ENCODE data around the gene CAST. TPM values are rescaled to one million over a fixed set of nuclear protein-coding genes. Genes with fewer than 3 reads are reported as not detected.

The CAST gene
- polyA plus RNA-seq, 2 of the 4 experiments (the other 2 are of a cell fraction), result 163 to 257 TPM

DNA sequence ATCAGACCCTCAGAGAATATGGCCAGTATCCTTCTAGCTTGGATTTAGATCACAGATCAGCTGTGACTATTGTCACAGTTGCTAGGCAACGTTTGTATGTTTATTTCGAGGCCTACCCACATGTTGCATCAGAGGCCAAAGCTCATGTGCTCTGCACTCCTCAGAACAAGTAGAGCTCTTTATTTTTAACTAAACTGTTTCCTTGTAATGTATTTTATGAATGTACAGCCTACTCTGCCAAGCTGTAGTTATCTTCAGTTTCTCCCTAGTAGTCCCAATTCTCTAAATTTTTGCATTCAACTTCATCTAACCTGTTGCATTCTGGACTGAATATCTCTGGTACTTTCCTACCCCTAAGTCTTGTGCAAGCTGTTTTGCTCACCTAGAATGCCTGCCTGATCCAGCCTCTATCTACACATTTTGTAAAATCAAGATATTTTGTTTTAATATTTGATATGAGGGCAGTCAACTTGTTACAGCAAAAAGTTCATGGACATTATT lies 52.8 kb downstream of the CAST start:
- Histone ChIP-seq H3K4me3 (no peak overlapping the region), H3K4me2 (peak overlapping the region; percentile 39), H3K4me1 (peaks cover 23% of the 10 kb centered on the region), H3K9me3 (no peaks in the 10 kb centered on the region), H3K27ac (peak overlapping the region; percentile 41 to 81)
- CTCF ChIA-PET, result interaction anchor here (0.7 to 1.5 kb wide), 5 partner anchors 15 to 370 kb away, joined by 3 to 6 read pairs (median 4); no protein-coding TSS in a partner anchor
- peak; percentile 38 to 85 for DNase-seq (ENCODE audit: low read depth in 1 of 2, low spot score in 1 of 2)
- FAIRE-seq, result no peak
- 4% methylated on average over 2 of the region's 2 CpGs for WGBS (ENCODE audit: missing lambda C conversion rate)
- POLR2A ChIA-PET, result interaction anchor here (1.5 kb wide), 1 partner anchor 53 kb away, joined by 7 read pairs; the partner anchor contains the start of gene CAST
- TF ChIP-seq MYC (IDR thresholded peaks at IDR 0.05; ENCODE audit: borderline replicate concordance, low read length) (0 out of 2 replicates have a peak, but pooled peaks have one; percentile 54), KDM5A (IDR thresholded peaks at IDR 0.05) (no peak), SMC3 (IDR thresholded peaks at IDR 0.05) (no peak), RFX5 (IDR thresholded peaks at IDR 0.05) (peak; percentile 29; the same call in 1 of the 2 replicates), CBX2 (IDR thresholded peaks at IDR 0.05; ENCODE audit: borderline replicate concordance, low read depth) (no peak), NFE2L2 (conservative IDR thresholded peaks at IDR 0.05; ENCODE audit: low read length) (no peak), HOXB13 (CRISPR knock-in tag; IDR thresholded peaks at IDR 0.05; ENCODE audit: low read depth) (no peak), CEBPB (IDR thresholded peaks at IDR 0.05) (peak in 1 of 2 experiments; percentile 55; a peak in 2 of 4 replicates)
- TF ChIP-seq, protein P1, sequence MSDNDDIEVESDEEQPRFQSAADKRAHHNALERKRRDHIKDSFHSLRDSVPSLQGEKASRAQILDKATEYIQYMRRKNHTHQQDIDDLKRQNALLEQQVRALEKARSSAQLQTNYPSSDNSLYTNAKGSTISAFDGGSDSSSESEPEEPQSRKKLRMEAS (IDR thresholded peaks at IDR 0.05), result 0 out of 2 replicates have a peak, but pooled peaks have one; percentile 35
- TF ChIP-seq, protein P2, sequence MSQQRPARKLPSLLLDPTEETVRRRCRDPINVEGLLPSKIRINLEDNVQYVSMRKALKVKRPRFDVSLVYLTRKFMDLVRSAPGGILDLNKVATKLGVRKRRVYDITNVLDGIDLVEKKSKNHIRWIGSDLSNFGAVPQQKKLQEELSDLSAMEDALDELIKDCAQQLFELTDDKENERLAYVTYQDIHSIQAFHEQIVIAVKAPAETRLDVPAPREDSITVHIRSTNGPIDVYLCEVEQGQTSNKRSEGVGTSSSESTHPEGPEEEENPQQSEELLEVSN (IDR thresholded peaks at IDR 0.05; ENCODE audit: borderline replicate concordance, low read depth), result no peak
- TF ChIP-seq, protein P3, sequence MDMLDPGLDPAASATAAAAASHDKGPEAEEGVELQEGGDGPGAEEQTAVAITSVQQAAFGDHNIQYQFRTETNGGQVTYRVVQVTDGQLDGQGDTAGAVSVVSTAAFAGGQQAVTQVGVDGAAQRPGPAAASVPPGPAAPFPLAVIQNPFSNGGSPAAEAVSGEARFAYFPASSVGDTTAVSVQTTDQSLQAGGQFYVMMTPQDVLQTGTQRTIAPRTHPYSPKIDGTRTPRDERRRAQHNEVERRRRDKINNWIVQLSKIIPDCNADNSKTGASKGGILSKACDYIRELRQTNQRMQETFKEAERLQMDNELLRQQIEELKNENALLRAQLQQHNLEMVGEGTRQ (IDR thresholded peaks at IDR 0.05), result no peak
- ATAC-seq, result peak; percentile 84 to 96

DNA sequence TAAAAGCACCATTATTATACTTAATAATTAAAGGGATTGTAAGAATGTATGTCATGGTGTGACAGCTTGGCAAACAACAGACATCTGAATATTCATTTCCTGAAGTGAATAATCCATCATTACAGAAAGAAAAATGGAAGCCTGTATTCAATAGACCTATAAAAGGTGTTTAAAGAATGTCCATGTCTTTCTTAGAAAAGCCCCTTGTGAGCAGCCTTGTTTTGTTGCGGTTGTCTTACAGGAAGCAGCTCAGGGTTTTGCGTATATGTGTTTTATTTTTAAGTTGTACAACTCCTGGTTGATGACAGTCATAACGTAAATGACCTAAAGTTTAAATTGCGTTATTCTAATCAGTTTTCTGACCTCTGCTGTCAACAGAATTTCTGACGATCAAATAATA lies 53.8 kb downstream of the CAST start:
- no peak for DNase-seq (ENCODE audit: low read depth in 1 of 2, low spot score in 1 of 2)
- Histone ChIP-seq H3K4me2 (no peak overlapping the region), H3K4me3 (no peak overlapping the region), H3K27ac (no peak overlapping the region; a peak in 2 of 6 replicates), H3K9me3 (no peaks in the 10 kb centered on the region), H3K4me1 (peaks cover 29% of the 10 kb centered on the region)
- no peak for FAIRE-seq
- TF ChIP-seq ZNF302 (CRISPR knock-in tag; IDR thresholded peaks at IDR 0.05) (no peak), ATOH8 (CRISPR knock-in tag; IDR thresholded peaks at IDR 0.05; ENCODE audit: low read depth) (no peak), CBX2 (IDR thresholded peaks at IDR 0.05; ENCODE audit: borderline replicate concordance, low read depth) (no peak)
- no peak for ATAC-seq
- 95% methylated on average over 5 of the region's 5 CpGs for WGBS (ENCODE audit: missing lambda C conversion rate)
- ChIA-PET CTCF (interaction anchor here (1.0 to 2.0 kb wide), 2 partner anchors 102 to 371 kb away, joined by 3 to 5 read pairs; no protein-coding TSS in a partner anchor), POLR2A (no interaction called here)

DNA sequence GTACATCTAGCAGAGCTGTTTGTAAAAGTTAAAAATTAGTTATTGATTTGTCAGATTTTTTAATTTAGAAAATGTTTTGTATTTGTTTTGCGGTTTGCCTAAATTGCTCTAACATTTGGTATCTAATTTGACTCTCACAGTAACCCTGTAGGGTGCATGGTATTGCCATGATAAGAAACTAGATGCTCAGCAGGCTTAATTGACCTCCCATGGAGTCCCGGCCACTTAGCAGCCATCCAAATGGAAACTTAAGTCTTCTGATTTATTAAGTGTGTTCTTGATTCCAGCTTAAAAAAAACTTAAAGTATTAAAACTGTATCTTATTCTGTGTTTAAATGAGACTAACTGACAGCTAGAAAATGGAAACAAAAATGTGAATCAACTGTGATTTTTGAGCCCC lies 54.5 kb downstream of the CAST start:
- ChIA-PET CTCF (interaction anchor here (0.9 to 2.0 kb wide), 4 partner anchors 14 to 372 kb away, joined by 3 to 5 read pairs (median 3); no protein-coding TSS in a partner anchor), POLR2A (no interaction called here)
- 42% methylated on average over 2 of the region's 2 CpGs for WGBS (ENCODE audit: missing lambda C conversion rate)
- no peak for FAIRE-seq
- Histone ChIP-seq H3K4me3 (no peak overlapping the region), H3K9me3 (no peaks in the 10 kb centered on the region), H3K4me1 (peaks cover 36% of the 10 kb centered on the region), H3K4me2 (no peak overlapping the region), H3K27ac (no peak overlapping the region)
- ATAC-seq, result no peak
- DNase-seq (ENCODE audit: low read depth in 1 of 2, low spot score in 1 of 2), result no peak
- no peak for TF ChIP-seq CBX8 (IDR thresholded peaks at IDR 0.05)
- TF ChIP-seq ATOH8 (CRISPR knock-in tag; IDR thresholded peaks at IDR 0.05; ENCODE audit: low read depth), result no peak
- no peak for TF ChIP-seq SMC3 (IDR thresholded peaks at IDR 0.05)
- no peak for TF ChIP-seq RFX5 (IDR thresholded peaks at IDR 0.05)
- no peak for TF ChIP-seq REST (IDR thresholded peaks at IDR 0.05)
- TF ChIP-seq HMGXB4 (CRISPR knock-in tag; IDR thresholded peaks at IDR 0.05; ENCODE audit: borderline replicate concordance), result no peak
- TF ChIP-seq, protein P3 (IDR thresholded peaks at IDR 0.05), result no peak
- TF ChIP-seq POLR2A (IDR thresholded peaks at IDR 0.05; ENCODE audit: low read length), result no peak
- TF ChIP-seq, protein P4, sequence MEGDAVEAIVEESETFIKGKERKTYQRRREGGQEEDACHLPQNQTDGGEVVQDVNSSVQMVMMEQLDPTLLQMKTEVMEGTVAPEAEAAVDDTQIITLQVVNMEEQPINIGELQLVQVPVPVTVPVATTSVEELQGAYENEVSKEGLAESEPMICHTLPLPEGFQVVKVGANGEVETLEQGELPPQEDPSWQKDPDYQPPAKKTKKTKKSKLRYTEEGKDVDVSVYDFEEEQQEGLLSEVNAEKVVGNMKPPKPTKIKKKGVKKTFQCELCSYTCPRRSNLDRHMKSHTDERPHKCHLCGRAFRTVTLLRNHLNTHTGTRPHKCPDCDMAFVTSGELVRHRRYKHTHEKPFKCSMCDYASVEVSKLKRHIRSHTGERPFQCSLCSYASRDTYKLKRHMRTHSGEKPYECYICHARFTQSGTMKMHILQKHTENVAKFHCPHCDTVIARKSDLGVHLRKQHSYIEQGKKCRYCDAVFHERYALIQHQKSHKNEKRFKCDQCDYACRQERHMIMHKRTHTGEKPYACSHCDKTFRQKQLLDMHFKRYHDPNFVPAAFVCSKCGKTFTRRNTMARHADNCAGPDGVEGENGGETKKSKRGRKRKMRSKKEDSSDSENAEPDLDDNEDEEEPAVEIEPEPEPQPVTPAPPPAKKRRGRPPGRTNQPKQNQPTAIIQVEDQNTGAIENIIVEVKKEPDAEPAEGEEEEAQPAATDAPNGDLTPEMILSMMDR (IDR thresholded peaks at IDR 0.05), result no peak
- TF ChIP-seq HEYL (CRISPR knock-in tag; IDR thresholded peaks at IDR 0.05), result no peak
- TF ChIP-seq HOXB13 (CRISPR knock-in tag; IDR thresholded peaks at IDR 0.05; ENCODE audit: low read depth), result no peak
